GM12878 (cell line): ENCODE measurements around the gene PKMYT1.

ENCODE experiments used
- NR2C1 ChIP-seq: fragments of 450-650 bp; IDR thresholded peaks from 2 replicates; pipeline ENCODE4 v1.6.1; 2017; ENCODE audit warnings: antibody characterized with exemption, mild to moderate bottlenecking, moderate library complexity
- SIX5 ChIP-seq: IDR thresholded peaks from 2 replicates; pipeline ENCODE4 v1.6.1; 2011; ENCODE audit warnings: mild to moderate bottlenecking, low read depth, low read length, moderate library complexity; ENCODE audit not compliant: severe bottlenecking
- USF2 ChIP-seq: IDR thresholded peaks from 2 replicates; pipeline ENCODE4 v1.6.1; 2011; ENCODE audit warnings: low read depth, low read length, improper control_type of control experiment, borderline replicate concordance
- ZBED1 ChIP-seq: IDR thresholded peaks from 2 replicates; pipeline ENCODE4 v1.6.1; 2016; ENCODE audit warnings: borderline replicate concordance
- ZNF24 ChIP-seq: fragments of 450-650 bp; IDR thresholded peaks from 2 replicates; pipeline ENCODE4 v1.6.1; 2017; ENCODE audit warnings: antibody characterized with exemption, mild to moderate bottlenecking

DNA sequence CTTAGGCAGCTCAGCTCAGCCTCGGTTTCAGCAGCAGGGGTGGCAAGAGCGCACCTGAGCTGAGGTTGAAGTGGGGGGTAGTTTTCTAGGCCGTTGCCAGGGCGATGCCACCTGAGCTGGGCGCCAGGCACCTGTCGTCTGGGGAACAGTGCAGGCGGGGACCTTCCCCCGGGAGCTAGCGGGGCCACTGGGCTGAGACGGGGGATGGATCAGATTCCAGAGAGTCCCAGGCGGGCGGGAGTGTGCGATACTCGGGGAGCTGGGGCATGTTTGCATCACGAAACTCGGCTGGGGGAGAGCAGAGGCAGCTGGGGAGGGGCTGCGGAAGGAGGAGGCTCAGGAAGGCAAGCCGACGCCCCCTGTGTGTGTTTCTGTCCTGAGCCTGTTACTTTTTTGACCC is 32.0 kb upstream of the PKMYT1 start:
- no peak for TF ChIP-seq SIX5
- TF ChIP-seq ZBED1: no peak
- no peak for TF ChIP-seq USF2
- no peak for TF ChIP-seq NR2C1
- TF ChIP-seq ZNF24: no peak
